PFSK-1 (cell line): ENCODE results near the gene HHAT.

ENCODE experiments used
- FOXP2 ChIP-seq: optimal IDR thresholded peaks from 2 replicates; pipeline ENCODE3; 2011; ENCODE audit warnings: borderline replicate concordance, control low read depth, inconsistent platforms; ENCODE audit not compliant: insufficient read depth; ENCODE audit errors: extremely low read length, extremely low read depth
- POLR2AphosphoS5 ChIP-seq: IDR thresholded peaks from 2 replicates; pipeline ENCODE4 v1.6.1; 2012; ENCODE audit warnings: low read depth, mild to moderate bottlenecking, control low read depth, low read length, moderate library complexity
- SIN3A ChIP-seq: IDR thresholded peaks from 2 replicates; pipeline ENCODE4 v1.6.1; 2012; ENCODE audit warnings: mild to moderate bottlenecking, low read length, moderate library complexity, borderline replicate concordance; ENCODE audit not compliant: insufficient read depth
- TAF1 ChIP-seq: IDR thresholded peaks from 2 replicates; pipeline ENCODE4 v1.6.1; 2012; ENCODE audit warnings: low read length, control low read depth, borderline replicate concordance; ENCODE audit not compliant: insufficient read depth
- TF ChIP-seq, protein P1 (sequence below), 2 experiments: IDR thresholded peaks; 2 replicates each; pipeline versions ENCODE4 v1.6.1 to v1.8.0; 2011 to 2012; ENCODE audit warnings: low read depth in 2 of 2, low read length in 2 of 2, control low read depth in 1 of 2, inconsistent platforms in 1 of 2, mild to moderate bottlenecking in 1 of 2, moderate library complexity in 1 of 2; ENCODE audit not compliant: insufficient read depth in 1 of 2

Gene HHAT

DNA sequence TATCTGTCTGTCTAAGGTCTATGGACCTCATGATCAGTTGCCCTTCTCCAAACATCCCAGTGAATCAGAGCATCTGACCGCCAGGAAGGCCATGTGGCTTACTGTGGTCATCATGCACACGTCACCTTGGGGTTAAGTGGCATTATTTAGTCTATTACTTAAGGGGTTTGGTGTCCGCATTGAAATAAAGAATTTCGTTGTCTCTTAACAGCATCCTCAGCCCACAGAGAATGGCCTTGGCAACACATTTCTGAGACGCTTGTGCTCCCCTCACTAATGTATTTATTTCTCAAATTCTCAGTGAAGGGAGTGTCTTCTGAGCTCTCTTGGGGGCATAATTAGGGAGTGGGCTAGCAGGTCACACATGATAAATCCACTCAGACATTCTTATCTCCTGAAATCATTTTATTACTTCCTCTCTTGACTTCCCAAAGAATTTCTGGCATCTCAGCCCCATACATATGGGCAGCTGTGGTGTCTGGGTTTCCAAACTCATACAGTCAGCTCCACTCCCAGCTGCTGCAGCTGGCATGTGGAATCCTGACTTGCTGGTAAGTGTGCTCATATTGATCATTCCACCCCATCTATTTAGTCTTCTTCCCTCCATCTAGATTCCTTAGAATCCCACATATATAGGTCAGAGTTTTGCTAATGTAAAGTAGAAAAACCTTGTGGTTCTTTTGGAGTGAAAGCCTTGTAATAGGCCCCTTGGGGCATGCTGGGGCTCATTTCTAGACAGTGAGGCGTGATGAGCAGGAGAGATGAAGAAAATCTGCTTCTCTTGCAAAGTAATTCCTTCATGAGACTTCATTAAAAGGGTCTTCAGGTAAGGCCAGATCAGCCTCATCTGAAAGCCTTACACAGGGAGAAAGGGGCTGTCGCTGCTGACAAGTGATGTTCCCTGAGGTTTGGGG, 110.5 kb downstream of the HHAT start:
- TF ChIP-seq TAF1 (no peak), POLR2AphosphoS5 (no peak), FOXP2 (no peak), SIN3A (no peak)
- TF ChIP-seq, protein P1, sequence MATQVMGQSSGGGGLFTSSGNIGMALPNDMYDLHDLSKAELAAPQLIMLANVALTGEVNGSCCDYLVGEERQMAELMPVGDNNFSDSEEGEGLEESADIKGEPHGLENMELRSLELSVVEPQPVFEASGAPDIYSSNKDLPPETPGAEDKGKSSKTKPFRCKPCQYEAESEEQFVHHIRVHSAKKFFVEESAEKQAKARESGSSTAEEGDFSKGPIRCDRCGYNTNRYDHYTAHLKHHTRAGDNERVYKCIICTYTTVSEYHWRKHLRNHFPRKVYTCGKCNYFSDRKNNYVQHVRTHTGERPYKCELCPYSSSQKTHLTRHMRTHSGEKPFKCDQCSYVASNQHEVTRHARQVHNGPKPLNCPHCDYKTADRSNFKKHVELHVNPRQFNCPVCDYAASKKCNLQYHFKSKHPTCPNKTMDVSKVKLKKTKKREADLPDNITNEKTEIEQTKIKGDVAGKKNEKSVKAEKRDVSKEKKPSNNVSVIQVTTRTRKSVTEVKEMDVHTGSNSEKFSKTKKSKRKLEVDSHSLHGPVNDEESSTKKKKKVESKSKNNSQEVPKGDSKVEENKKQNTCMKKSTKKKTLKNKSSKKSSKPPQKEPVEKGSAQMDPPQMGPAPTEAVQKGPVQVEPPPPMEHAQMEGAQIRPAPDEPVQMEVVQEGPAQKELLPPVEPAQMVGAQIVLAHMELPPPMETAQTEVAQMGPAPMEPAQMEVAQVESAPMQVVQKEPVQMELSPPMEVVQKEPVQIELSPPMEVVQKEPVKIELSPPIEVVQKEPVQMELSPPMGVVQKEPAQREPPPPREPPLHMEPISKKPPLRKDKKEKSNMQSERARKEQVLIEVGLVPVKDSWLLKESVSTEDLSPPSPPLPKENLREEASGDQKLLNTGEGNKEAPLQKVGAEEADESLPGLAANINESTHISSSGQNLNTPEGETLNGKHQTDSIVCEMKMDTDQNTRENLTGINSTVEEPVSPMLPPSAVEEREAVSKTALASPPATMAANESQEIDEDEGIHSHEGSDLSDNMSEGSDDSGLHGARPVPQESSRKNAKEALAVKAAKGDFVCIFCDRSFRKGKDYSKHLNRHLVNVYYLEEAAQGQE (IDR thresholded peaks at IDR 0.05; ENCODE audit: insufficient read depth in 1 of 2, low read depth in 2 of 2, low read length in 2 of 2): no peak

GRCh38 chr1:210440081-210440480, 111.4 kb downstream of the HHAT start:
- TF ChIP-seq, protein P1 (IDR thresholded peaks at IDR 0.05; ENCODE audit: insufficient read depth in 1 of 2, low read depth in 2 of 2, low read length in 2 of 2): no peak
- TF ChIP-seq POLR2AphosphoS5: no peak
- no peak for TF ChIP-seq SIN3A
- TF ChIP-seq FOXP2: no peak
- TF ChIP-seq TAF1: no peak

DNA sequence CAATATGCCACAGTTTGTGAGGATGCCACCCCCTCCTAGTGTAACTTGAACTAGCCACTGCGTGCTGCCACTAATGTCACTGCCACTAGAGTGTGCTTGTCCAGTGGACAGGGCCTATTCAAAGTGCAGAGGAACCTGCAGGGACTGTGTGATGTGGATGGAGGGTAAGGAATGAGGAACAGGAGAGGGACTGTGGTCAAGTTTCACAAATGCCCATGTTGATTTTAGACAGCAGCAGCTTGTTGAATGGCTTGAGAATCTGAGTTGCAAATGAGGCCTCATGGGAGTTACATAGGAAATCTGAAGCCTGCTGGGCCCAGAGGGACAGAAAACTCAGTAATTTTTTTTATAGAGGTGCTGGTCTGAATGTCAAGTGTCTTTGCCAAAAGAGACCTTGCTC, 112.3 kb downstream of the HHAT start:
- TF ChIP-seq SIN3A: no peak
- no peak for TF ChIP-seq FOXP2
- TF ChIP-seq, protein P1 (IDR thresholded peaks at IDR 0.05; ENCODE audit: insufficient read depth in 1 of 2, low read depth in 2 of 2, low read length in 2 of 2): no peak
- no peak for TF ChIP-seq POLR2AphosphoS5
- no peak for TF ChIP-seq TAF1

- TF ChIP-seq SIN3A: no peak
- TF ChIP-seq FOXP2: no peak
- no peak for TF ChIP-seq TAF1
- TF ChIP-seq, protein P1 (IDR thresholded peaks at IDR 0.05; ENCODE audit: insufficient read depth in 1 of 2, low read depth in 2 of 2, low read length in 2 of 2): no peak
- no peak for TF ChIP-seq POLR2AphosphoS5
These were observed 116.8 kb downstream of the HHAT start for GRCh38 chr1:210445485-210445884.
